ENCODE results near the gene SEMA5A. TPM values are rescaled to one million over a fixed set of nuclear protein-coding genes. Genes with fewer than 3 reads are reported as not detected.

SEMA5A gene
- total and polyA plus RNA-seq, 2 donors (not counting 1 experiment from before 2014, with no cell fraction given) = not detected

DNA sequence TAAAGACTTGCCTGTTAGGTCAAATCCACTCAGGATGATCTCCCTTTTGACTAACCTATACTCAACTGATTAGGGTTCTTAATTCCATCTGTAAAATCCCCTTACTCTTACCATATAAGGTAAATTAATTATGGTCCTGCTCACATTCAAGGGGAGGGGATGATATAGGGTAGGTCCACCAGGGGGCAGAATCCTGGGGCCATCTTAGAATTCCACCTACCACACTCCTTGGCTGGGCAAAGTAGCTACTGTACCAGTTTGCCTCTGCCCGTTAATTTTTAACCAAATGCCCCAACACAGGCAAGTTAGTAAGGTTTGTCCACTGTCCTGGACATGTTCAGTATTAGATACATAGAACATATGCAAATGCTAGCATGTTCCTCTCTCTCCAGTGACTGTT lies 262.4 kb downstream of the SEMA5A start:
- DNase-seq (no peak), ATAC-seq (ENCODE audit: low read depth) (no peak)
- no peak overlapping the region for H3K9ac ChIP-seq (ENCODE audit: low read length)
- intact Hi-C loops (cut with micrococcal nuclease) = no loop called here
- H3K27ac Mint-ChIP-seq = no peak overlapping the region
- no CpG with 5 or more reads among the region's 1 CpG for WGBS (ENCODE audit: insufficient coverage)
- no peaks in the 10 kb centered on the region for H3K27me3 ChIP-seq (replicated peaks in 1 of 4; ENCODE audit: control extremely low read depth in 1 of 4, control insufficient read depth in 3 of 4, insufficient read depth in 4 of 4, low read length in 3 of 4)
- TF ChIP-seq, protein P1, sequence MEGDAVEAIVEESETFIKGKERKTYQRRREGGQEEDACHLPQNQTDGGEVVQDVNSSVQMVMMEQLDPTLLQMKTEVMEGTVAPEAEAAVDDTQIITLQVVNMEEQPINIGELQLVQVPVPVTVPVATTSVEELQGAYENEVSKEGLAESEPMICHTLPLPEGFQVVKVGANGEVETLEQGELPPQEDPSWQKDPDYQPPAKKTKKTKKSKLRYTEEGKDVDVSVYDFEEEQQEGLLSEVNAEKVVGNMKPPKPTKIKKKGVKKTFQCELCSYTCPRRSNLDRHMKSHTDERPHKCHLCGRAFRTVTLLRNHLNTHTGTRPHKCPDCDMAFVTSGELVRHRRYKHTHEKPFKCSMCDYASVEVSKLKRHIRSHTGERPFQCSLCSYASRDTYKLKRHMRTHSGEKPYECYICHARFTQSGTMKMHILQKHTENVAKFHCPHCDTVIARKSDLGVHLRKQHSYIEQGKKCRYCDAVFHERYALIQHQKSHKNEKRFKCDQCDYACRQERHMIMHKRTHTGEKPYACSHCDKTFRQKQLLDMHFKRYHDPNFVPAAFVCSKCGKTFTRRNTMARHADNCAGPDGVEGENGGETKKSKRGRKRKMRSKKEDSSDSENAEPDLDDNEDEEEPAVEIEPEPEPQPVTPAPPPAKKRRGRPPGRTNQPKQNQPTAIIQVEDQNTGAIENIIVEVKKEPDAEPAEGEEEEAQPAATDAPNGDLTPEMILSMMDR (IDR thresholded peaks at IDR 0.05) = no peak
- TF ChIP-seq EZH2 (IDR thresholded peaks at IDR 0.05; ENCODE audit: borderline replicate concordance, insufficient read depth, low read depth, low read length, poor library complexity, severe bottlenecking) = no peak
- no peaks in the 10 kb centered on the region for H4K20me1 ChIP-seq (ENCODE audit: control insufficient read depth, insufficient read depth, low read length, poor library complexity, severe bottlenecking)
- H3K9me3 Mint-ChIP-seq (ENCODE audit: insufficient read depth) = no peaks in the 10 kb centered on the region
- H2AFZ ChIP-seq (ENCODE audit: insufficient read depth, low read depth, low read length, poor library complexity, severe bottlenecking) = no peak overlapping the region
- ChIA-PET POLR2A (no interaction called here), CTCF (no interaction called here)
- no peaks in the 10 kb centered on the region for H3K36me3 ChIP-seq (replicated peaks in 1 of 2; ENCODE audit: control extremely low read depth in 1 of 2, control insufficient read depth in 1 of 2, extremely low read depth in 1 of 2, insufficient read depth in 2 of 2, low read length in 1 of 2)
- no peak overlapping the region for H3K27ac ChIP-seq (ENCODE audit: low read length in 2 of 2)
- H3K4me3 ChIP-seq (ENCODE audit: control extremely low read depth in 1 of 5, extremely low read depth in 1 of 5, insufficient read depth in 1 of 5, low read depth in 2 of 5, low read length in 4 of 5) = no peak overlapping the region
- no peak overlapping the region for H3K4me2 ChIP-seq (replicated peaks; ENCODE audit: low read depth, low read length, poor library complexity, severe bottlenecking)
- H3K4me1 Mint-ChIP-seq = no peaks in the 10 kb centered on the region
- H3K79me2 ChIP-seq (ENCODE audit: control insufficient read depth, insufficient read depth, low read length) = no peaks in the 10 kb centered on the region
- no peak overlapping the region for H3K4me3 Mint-ChIP-seq
- H3K27me3 Mint-ChIP-seq = no peaks in the 10 kb centered on the region
- peaks cover 0 to 10% (median 0%) of the 10 kb centered on the region in 3 donors for H3K9me3 ChIP-seq (ENCODE audit: control extremely low read depth in 1 of 3, control insufficient read depth in 2 of 3, insufficient read depth in 1 of 3, low read length in 2 of 3)
- no peaks in the 10 kb centered on the region for H3K4me1 ChIP-seq (ENCODE audit: control insufficient read depth in 2 of 2, insufficient read depth in 2 of 2, low read length in 2 of 2)

DNA sequence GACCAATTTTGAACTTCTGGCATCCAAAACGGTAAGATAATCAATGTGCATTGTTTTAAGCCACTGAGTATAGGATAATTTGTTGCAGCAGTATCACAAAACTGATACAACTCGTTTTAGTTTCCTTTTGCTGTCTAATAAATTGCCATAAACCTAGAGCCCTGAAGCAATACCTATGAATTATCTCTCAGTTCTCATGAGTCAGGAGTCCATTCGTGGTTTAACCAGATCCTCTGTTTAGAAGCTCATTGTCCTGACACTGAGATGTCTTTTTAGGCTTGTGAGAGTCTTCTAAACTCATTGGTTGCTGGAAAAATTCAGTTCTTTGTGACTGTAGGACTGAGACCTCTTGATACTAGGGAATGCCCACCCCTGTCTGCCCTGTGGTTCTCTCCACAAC lies 262.9 kb downstream of the SEMA5A start:
- ChIA-PET CTCF (no interaction called here), POLR2A (no interaction called here)
- no peak for ATAC-seq (ENCODE audit: low read depth)
- no peaks in the 10 kb centered on the region for H3K27me3 ChIP-seq (replicated peaks in 1 of 4; ENCODE audit: control extremely low read depth in 1 of 4, control insufficient read depth in 3 of 4, insufficient read depth in 4 of 4, low read length in 3 of 4)
- H3K27ac Mint-ChIP-seq = no peak overlapping the region
- no peak for DNase-seq
- H3K27ac ChIP-seq (ENCODE audit: low read length in 2 of 2) = no peak overlapping the region
- H4K20me1 ChIP-seq (ENCODE audit: control insufficient read depth, insufficient read depth, low read length, poor library complexity, severe bottlenecking) = no peaks in the 10 kb centered on the region
- TF ChIP-seq EZH2 (IDR thresholded peaks at IDR 0.05; ENCODE audit: borderline replicate concordance, insufficient read depth, low read depth, low read length, poor library complexity, severe bottlenecking) = no peak
- TF ChIP-seq, protein P1 (IDR thresholded peaks at IDR 0.05) = no peak
- no peaks in the 10 kb centered on the region for H3K4me1 Mint-ChIP-seq
- intact Hi-C loops (cut with micrococcal nuclease) = no loop called here
- H3K4me1 ChIP-seq (ENCODE audit: control insufficient read depth in 2 of 2, insufficient read depth in 2 of 2, low read length in 2 of 2) = no peaks in the 10 kb centered on the region
- no peak overlapping the region for H3K4me3 Mint-ChIP-seq
- H3K27me3 Mint-ChIP-seq = no peaks in the 10 kb centered on the region
- WGBS (ENCODE audit: insufficient coverage) = 63% methylated on average over 3 of the region's 3 CpGs
- H2AFZ ChIP-seq (ENCODE audit: insufficient read depth, low read depth, low read length, poor library complexity, severe bottlenecking) = no peak overlapping the region
- no peak overlapping the region for H3K9ac ChIP-seq (ENCODE audit: low read length)
- peaks cover 0 to 9% (median 0%) of the 10 kb centered on the region in 3 donors for H3K9me3 ChIP-seq (ENCODE audit: control extremely low read depth in 1 of 3, control insufficient read depth in 2 of 3, insufficient read depth in 1 of 3, low read length in 2 of 3)
- no peaks in the 10 kb centered on the region for H3K79me2 ChIP-seq (ENCODE audit: control insufficient read depth, insufficient read depth, low read length)
- no peak overlapping the region for H3K4me3 ChIP-seq (ENCODE audit: control extremely low read depth in 1 of 5, extremely low read depth in 1 of 5, insufficient read depth in 1 of 5, low read depth in 2 of 5, low read length in 4 of 5)
- H3K9me3 Mint-ChIP-seq (ENCODE audit: insufficient read depth) = no peaks in the 10 kb centered on the region
- no peaks in the 10 kb centered on the region for H3K36me3 ChIP-seq (replicated peaks in 1 of 2; ENCODE audit: control extremely low read depth in 1 of 2, control insufficient read depth in 1 of 2, extremely low read depth in 1 of 2, insufficient read depth in 2 of 2, low read length in 1 of 2)
- H3K4me2 ChIP-seq (replicated peaks; ENCODE audit: low read depth, low read length, poor library complexity, severe bottlenecking) = no peak overlapping the region

Data from B cell (primary cell).